ENCODE data around the gene SLIRP.

Gene SLIRP

DNA sequence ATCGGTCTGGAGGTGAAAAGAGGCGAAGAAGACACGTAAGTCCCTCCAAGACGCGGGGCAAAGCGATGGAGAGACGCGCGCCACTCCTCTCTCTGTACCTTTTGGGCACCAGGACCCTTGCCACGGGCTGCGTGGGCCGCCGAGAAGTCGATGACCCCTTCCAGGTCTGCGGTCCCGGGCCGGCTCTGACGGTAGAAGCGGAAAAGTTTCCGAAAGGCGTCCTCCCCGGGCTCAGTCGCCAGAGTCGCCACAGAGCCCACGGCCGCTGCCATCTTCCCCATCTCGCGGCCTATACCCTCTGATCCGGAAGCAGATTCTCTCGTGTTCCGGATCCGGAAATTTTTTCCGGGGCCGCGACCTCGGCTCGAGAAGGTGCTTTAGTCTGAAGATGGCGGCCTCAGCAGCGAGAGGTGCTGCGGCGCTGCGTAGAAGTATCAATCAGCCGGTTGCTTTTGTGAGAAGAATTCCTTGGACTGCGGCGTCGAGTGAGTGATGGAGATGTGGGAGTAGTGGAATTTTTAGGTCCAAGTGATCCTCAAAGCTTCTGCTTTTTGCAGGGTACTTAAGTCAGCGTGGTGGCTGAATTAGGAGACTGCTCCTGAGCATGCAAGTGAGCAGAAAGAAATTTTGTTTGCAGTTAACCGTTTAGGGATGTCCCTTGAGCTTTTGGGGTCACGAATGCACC lies at the start of gene SLIRP, which contains the start of gene ALKBH1 (continued):
- TF ChIP-seq, protein P1, sequence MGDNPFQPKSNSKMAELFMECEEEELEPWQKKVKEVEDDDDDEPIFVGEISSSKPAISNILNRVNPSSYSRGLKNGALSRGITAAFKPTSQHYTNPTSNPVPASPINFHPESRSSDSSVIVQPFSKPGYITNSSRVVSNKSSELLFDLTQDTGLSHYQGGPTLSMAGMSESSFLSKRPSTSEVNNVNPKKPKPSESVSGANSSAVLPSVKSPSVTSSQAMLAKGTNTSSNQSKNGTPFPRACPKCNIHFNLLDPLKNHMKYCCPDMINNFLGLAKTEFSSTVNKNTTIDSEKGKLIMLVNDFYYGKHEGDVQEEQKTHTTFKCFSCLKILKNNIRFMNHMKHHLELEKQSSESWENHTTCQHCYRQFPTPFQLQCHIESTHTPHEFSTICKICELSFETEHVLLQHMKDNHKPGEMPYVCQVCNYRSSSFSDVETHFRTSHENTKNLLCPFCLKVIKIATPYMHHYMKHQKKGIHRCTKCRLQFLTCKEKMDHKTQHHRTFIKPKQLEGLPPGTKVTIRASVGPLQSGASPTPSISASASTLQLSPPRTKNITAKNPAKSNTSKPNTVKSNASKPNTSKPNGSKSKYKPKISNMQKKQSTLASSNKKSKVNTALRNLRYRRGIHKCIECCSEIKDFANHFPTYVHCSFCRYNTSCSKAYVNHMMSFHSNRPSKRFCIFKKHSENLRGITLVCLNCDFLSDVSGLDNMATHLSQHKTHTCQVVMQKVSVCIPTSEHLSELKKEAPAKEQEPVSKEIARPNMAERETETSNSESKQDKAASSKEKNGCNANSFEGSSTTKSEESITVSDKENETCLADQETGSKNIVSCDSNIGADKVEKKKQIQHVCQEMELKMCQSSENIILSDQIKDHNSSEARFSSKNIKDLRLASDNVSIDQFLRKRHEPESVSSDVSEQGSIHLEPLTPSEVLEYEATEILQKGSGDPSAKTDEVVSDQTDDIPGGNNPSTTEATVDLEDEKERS (tag by site-specific recombination; IDR thresholded peaks at IDR 0.05): no peak
- TF ChIP-seq ZNF707 (tag by site-specific recombination; IDR thresholded peaks at IDR 0.05) (no peak), ZNF488 (tag by site-specific recombination; IDR thresholded peaks at IDR 0.05) (no peak), HOXC10 (CRISPR knock-in tag; IDR thresholded peaks at IDR 0.05) (no peak)

GRCh38 chr14:77659831-77660230 lies 48.1 kb upstream of the SLIRP start:
- no peak for TF ChIP-seq ZNF670 (tag by site-specific recombination; IDR thresholded peaks at IDR 0.05; ENCODE audit: low read depth)
- no peak for TF ChIP-seq ZNF510 (tag by site-specific recombination; IDR thresholded peaks at IDR 0.05; ENCODE audit: insufficient replicate concordance)
- no peak for TF ChIP-seq ZNF311 (tag by site-specific recombination; IDR thresholded peaks at IDR 0.05; ENCODE audit: borderline replicate concordance)
- TF ChIP-seq ZXDB (tag by site-specific recombination; IDR thresholded peaks at IDR 0.05): no peak
- no peak for TF ChIP-seq ZSCAN4 (tag by site-specific recombination; IDR thresholded peaks at IDR 0.05)
- no peak for TF ChIP-seq ZBTB48 (tag by site-specific recombination; IDR thresholded peaks at IDR 0.05)
- no peak for TF ChIP-seq ZNF837 (tag by site-specific recombination; IDR thresholded peaks at IDR 0.05)
- TF ChIP-seq MZF1 (tag by site-specific recombination; IDR thresholded peaks at IDR 0.05; ENCODE audit: borderline replicate concordance): no peak
- no peak for TF ChIP-seq ZNF169 (tag by site-specific recombination; IDR thresholded peaks at IDR 0.05)
- TF ChIP-seq, protein P2, sequence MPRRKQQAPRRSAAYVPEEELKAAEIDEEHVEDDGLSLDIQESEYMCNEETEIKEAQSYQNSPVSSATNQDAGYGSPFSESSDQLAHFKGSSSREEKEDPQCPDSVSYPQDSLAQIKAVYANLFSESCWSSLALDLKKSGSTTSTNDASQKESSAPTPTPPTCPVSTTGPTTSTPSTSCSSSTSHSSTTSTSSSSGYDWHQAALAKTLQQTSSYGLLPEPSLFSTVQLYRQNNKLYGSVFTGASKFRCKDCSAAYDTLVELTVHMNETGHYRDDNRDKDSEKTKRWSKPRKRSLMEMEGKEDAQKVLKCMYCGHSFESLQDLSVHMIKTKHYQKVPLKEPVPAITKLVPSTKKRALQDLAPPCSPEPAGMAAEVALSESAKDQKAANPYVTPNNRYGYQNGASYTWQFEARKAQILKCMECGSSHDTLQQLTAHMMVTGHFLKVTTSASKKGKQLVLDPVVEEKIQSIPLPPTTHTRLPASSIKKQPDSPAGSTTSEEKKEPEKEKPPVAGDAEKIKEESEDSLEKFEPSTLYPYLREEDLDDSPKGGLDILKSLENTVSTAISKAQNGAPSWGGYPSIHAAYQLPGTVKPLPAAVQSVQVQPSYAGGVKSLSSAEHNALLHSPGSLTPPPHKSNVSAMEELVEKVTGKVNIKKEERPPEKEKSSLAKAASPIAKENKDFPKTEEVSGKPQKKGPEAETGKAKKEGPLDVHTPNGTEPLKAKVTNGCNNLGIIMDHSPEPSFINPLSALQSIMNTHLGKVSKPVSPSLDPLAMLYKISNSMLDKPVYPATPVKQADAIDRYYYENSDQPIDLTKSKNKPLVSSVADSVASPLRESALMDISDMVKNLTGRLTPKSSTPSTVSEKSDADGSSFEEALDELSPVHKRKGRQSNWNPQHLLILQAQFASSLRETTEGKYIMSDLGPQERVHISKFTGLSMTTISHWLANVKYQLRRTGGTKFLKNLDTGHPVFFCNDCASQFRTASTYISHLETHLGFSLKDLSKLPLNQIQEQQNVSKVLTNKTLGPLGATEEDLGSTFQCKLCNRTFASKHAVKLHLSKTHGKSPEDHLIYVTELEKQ (tag by site-specific recombination; IDR thresholded peaks at IDR 0.05; ENCODE audit: borderline replicate concordance): no peak
- TF ChIP-seq ZNF48 (tag by site-specific recombination; IDR thresholded peaks at IDR 0.05): no peak
- no peak overlapping the region for H3K27ac ChIP-seq (ENCODE audit: extremely low read depth, low read depth, low read length)
- POLR2A ChIA-PET: no interaction called here
- no peak overlapping the region for H3K4me3 ChIP-seq (ENCODE audit: low read depth, low read length)
- no peaks in the 10 kb centered on the region for H3K36me3 ChIP-seq (ENCODE audit: control insufficient read depth in 2 of 2, insufficient read depth in 1 of 2, low read length in 2 of 2)
- H3K9me3 ChIP-seq (ENCODE audit: control insufficient read depth, insufficient read depth, low read depth, low read length): no peaks in the 10 kb centered on the region
- H3K4me1 ChIP-seq (ENCODE audit: control insufficient read depth, insufficient read depth, low read length): no peaks in the 10 kb centered on the region
- CTCF ChIA-PET: interaction anchor here (0.7 kb wide), 1 partner anchor 71 kb away, joined by 3 read pairs; no protein-coding TSS in a partner anchor

Data from HEK293 (cell line).